Endothelial cell (in vitro differentiated cells): ENCODE results near the gene KXD1. TPM values are rescaled to one million over a fixed set of nuclear protein-coding genes. Genes with fewer than 3 reads are reported as not detected.
"Not testable (repeated sequence)": the region's sequence is repeated elsewhere in the genome, so short reads cannot be mapped to it uniquely, and the experiment has no call there.

Source experiments
- DNase-seq: peaks from one replicate; pipeline ENCODE4 v3.0.0; 2021; ENCODE audit warnings: low spot score
- H3K27ac Mint-ChIP-seq: one replicate; pipeline ENCODE4 v1.8.0; 2021; ENCODE audit warnings: mixed read lengths, inconsistent platforms; ENCODE audit not compliant: unreplicated experiment
- H3K27me3 Mint-ChIP-seq: one replicate; pipeline ENCODE4 v1.8.0; 2021; ENCODE audit warnings: mild to moderate bottlenecking, moderate library complexity, mixed read lengths, inconsistent platforms; ENCODE audit not compliant: unreplicated experiment
- H3K36me3 Mint-ChIP-seq: one replicate; pipeline ENCODE4 v1.8.0; 2021; ENCODE audit warnings: mild to moderate bottlenecking, low read depth, mixed read lengths, inconsistent platforms; ENCODE audit not compliant: unreplicated experiment
- H3K4me1 Mint-ChIP-seq: one replicate; pipeline ENCODE4 v1.8.0; 2021; ENCODE audit warnings: mild to moderate bottlenecking, mixed read lengths, inconsistent platforms; ENCODE audit not compliant: unreplicated experiment
- H3K4me3 Mint-ChIP-seq: one replicate; pipeline ENCODE4 v1.8.0; 2021; ENCODE audit warnings: mild to moderate bottlenecking, mixed read lengths, inconsistent platforms; ENCODE audit not compliant: unreplicated experiment
- H3K9me3 Mint-ChIP-seq: one replicate; pipeline ENCODE4 v1.8.0; 2021; ENCODE audit warnings: mixed read lengths, inconsistent platforms; ENCODE audit not compliant: unreplicated experiment
- total RNA-seq: library from RNA; stranded (reverse); fragmentation: NEBNext Ultra II Directional; extraction: Animal tissue kit (Norgen Biotek cat#: 25700); gene quantifications from one replicate; pipeline ENCODE4 v1.2.1, GENCODE V29; 2021; ENCODE audit not compliant: unreplicated experiment
- TF ChIP-seq, protein P1 (sequence below): fragments of 200-600 bp; sonication (generic); IDR thresholded peaks from one replicate; pipeline ENCODE4 v1.5.0; 2021; ENCODE audit warnings: antibody characterized with exemption; ENCODE audit not compliant: unreplicated experiment

The KXD1 gene
- total RNA-seq, 1 donor from 2014 or later = 105 TPM

DNA sequence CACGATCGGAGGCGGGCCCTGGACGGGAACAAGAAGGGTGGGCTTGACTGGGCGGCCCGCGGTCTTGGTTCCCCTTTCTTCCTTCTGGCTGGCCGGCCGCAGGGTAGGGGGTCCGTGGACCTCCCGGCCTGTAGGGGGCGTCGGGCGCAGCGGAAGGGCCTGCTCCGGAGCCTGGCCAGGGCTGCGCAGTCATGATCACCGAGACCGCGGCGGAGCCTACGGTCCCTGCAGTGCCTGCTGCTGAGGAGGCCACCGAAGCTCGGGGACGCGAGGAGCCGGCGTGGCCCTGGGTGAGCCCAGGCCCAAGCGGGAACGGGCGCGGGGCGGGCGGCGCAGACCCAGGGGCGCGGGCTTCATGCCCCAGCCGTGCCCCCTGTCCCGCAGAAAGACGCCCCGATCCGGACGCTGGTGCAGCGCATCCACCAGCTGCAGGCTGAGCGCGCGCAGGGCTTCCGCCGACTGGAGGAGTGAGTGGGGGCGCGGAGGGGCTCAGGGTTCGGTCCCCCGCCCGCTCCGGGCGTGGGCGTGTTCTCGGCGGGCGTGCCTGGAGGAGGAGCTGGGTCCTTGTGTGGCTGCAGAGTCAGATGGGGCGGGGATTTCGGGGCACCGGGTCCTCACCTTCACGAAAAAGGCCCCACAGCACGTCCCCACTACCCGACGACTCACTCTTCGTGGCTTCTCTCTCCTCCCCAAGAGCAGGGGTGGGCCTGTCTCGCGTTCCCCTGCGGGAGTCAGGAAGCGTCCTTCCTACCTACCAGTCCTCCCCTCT is 31.1 kb downstream of the KXD1 start, which contains the start of gene REX1BD:
Gene REX1BD, plus strand, starts transcription at position 188 of the 769 bp plus-strand sequence. Its CDS starts 4 bp downstream, at position 192.
- Mint-ChIP-seq H3K4me3 (peak within 1 kb of the TSS; percentile 93), H3K9me3 (no peaks in the 10 kb centered on the region), H3K27me3 (peaks cover 21% of the 10 kb centered on the region), H3K4me1 (peaks cover 41% of the 10 kb centered on the region), H3K27ac (peak within 1 kb of the TSS; percentile 86), H3K36me3 (peaks cover 12% of the 10 kb centered on the region)
- TF ChIP-seq, protein P1, sequence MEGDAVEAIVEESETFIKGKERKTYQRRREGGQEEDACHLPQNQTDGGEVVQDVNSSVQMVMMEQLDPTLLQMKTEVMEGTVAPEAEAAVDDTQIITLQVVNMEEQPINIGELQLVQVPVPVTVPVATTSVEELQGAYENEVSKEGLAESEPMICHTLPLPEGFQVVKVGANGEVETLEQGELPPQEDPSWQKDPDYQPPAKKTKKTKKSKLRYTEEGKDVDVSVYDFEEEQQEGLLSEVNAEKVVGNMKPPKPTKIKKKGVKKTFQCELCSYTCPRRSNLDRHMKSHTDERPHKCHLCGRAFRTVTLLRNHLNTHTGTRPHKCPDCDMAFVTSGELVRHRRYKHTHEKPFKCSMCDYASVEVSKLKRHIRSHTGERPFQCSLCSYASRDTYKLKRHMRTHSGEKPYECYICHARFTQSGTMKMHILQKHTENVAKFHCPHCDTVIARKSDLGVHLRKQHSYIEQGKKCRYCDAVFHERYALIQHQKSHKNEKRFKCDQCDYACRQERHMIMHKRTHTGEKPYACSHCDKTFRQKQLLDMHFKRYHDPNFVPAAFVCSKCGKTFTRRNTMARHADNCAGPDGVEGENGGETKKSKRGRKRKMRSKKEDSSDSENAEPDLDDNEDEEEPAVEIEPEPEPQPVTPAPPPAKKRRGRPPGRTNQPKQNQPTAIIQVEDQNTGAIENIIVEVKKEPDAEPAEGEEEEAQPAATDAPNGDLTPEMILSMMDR = peak; percentile 90
- DNase-seq = peak; percentile 85

DNA sequence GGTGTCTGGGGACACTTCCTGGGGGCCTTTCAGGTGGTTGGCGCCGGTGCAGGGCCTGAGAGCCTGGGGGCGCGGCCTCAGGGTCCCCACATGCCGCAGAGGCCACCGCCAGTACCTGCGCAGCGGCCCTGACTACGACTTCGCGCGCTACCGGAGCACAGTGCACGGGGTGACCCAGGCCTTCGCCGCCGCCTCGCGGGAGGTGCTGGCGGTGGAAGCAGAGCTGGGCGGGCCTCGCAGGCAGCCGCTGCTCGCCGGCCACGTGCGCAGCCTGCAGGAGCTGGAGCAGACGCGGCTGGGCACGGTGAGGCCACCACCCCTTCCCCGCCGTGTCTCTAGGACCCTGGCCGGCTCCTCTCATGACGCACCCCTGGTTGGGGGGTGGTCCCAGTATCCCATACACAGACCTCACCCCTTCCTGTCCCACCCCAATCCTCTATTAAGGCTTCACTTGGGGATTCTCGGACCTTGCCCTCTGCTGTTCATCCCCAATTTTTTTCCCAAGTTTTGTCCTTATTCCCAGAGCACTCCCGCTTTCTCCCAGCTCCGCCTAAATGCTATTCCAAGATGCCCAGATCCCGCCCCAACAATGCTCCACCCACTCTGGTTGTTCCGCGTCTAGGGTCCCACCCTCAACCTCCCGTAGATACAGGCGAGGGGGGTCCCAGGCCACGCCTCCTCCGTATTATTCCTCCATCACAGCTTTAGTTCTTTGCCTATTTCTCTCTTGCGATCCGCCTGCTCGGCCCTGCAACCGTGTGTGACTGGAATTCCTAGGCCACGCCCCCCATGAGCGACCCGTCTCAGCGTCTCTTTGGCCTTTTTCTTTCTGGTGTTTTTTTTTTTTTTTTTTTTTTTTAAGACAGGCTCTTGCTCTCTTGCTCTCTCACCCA is 32.0 kb downstream of the KXD1 start:
- TF ChIP-seq, protein P1 = no peak
- H3K4me1 Mint-ChIP-seq = peaks cover 38% of the 10 kb centered on the region
- peaks cover 21% of the 10 kb centered on the region for H3K27me3 Mint-ChIP-seq
- H3K36me3 Mint-ChIP-seq = peaks cover 12% of the 10 kb centered on the region
- H3K4me3 Mint-ChIP-seq = peak overlapping the region; percentile 93
- no peaks in the 10 kb centered on the region for H3K9me3 Mint-ChIP-seq
- H3K27ac Mint-ChIP-seq = peak overlapping the region; percentile 67
- peak; percentile 76 for DNase-seq

DNA sequence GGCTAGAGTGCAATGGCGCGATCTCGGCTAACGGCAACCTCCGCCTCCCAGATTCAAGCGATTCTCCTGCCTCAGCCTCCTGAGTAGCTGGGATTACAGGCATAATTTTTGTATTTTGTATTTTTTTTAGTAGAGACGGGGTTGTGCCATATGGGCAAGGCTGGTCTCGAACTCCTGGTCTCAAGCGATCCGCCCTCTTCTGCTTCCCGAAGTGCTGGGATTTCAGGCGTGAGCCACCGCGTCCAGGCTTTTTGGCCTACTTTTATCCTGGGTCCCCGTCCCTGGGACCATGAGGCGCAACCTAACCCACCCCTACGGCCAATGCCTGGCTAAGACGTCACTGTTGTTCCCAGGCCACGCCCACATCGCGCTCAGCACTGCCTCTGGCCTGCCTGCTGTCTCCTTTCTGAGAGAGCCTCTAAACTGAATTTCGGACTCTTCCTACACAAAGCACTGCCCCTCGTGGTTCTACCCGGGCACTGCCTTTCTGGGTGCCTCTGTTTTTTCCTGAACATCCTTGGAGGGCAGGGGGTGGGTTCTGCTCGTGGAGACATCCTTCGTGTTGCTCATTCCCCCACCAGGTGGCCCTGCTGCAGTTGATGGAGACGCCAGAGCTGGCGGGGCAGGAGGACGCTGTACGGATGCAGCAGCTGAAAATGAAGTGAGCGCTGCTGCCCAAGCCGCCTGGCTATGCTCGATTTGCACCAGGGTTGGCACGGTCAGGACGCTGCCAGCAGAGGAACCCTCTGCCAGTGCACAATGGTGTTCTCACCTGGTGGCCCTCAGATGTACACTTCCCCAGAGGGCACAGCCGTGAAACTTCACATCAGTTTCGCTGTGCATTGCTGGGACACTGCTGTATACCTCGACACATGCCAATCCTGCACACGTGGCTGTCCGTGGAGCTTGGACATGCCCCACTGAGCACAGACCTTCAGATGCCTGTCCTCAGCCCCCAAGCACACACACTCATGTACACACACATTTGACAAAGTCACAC is 32.9 kb downstream of the KXD1 start:
- DNase-seq = peak; percentile 84

GRCh38 chr19:18591735-18592385 is 34.2 kb downstream of the KXD1 start:
- peaks cover 24% of the 10 kb centered on the region for H3K4me1 Mint-ChIP-seq
- no peak overlapping the region for H3K27ac Mint-ChIP-seq
- H3K27me3 Mint-ChIP-seq = peaks cover 25% of the 10 kb centered on the region
- DNase-seq = no peak
- H3K36me3 Mint-ChIP-seq = peaks cover 12% of the 10 kb centered on the region
- TF ChIP-seq, protein P1 = no peak
- no peak overlapping the region for H3K4me3 Mint-ChIP-seq
- no peaks in the 10 kb centered on the region for H3K9me3 Mint-ChIP-seq

More for the DNA sequence above, 32.9 kb downstream of the KXD1 start:
- TF ChIP-seq, protein P1 = peak; percentile 70
- H3K4me3 Mint-ChIP-seq = peak overlapping the region; percentile 93
- H3K4me1 Mint-ChIP-seq = peaks cover 33% of the 10 kb centered on the region
- H3K36me3 Mint-ChIP-seq = peaks cover 12% of the 10 kb centered on the region
- peak overlapping the region; percentile 80 for H3K27ac Mint-ChIP-seq
- H3K27me3 Mint-ChIP-seq = peaks cover 24% of the 10 kb centered on the region
- H3K9me3 Mint-ChIP-seq = no peaks in the 10 kb centered on the region

DNA sequence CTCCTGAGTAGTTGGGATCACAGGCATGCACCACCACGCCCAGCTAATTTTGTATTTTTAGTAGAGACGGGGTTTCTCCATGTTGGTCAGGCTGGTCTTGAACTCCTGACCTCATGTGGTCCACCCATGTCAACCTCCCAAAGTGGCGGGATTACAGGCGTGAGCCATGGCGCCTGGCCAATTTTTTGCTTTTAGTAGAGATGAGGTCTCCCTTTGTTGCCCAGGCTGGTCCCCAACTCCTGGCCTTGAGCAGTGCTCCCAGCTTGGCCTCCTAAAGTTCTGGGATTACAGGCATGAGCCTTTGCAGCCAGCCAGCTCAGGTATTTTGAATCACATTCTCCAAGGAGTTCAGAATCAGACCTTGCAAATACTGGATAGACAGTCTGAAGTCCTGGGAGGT is 35.1 kb downstream of the KXD1 start:
- not testable (repeated sequence) for H3K9me3 Mint-ChIP-seq, H3K27ac Mint-ChIP-seq, H3K4me3 Mint-ChIP-seq, DNase-seq, H3K36me3 Mint-ChIP-seq
- Mint-ChIP-seq H3K4me1 (peaks cover 20% of the 10 kb centered on the region), H3K27me3 (peaks cover 27% of the 10 kb centered on the region)
